B cell (primary cell): ENCODE results near the gene ANGPTL2.

ENCODE experiments used
- CTCF ChIP-seq: fragments of 200-600 bp; IDR thresholded peaks from one replicate; pipeline ENCODE4 v1.8.0; 2022; ENCODE audit warnings: antibody characterized with exemption, mild to moderate bottlenecking
- EZH2 ChIP-seq: IDR thresholded peaks from 2 replicates; pipeline ENCODE4 v1.6.1; 2012; ENCODE audit warnings: borderline replicate concordance, low read depth, mild to moderate bottlenecking, moderate library complexity, low read length; ENCODE audit not compliant: insufficient read depth, poor library complexity, severe bottlenecking

GRCh38 chr9:127114606-127115005, 7.8 kb downstream of the ANGPTL2 start:
- TF ChIP-seq CTCF (no peak), EZH2 (no peak)
